ENCODE data around the gene PDE4D. TPM values are rescaled to one million over a fixed set of nuclear protein-coding genes. Genes with fewer than 3 reads are reported as not detected.

The PDE4D gene
- total and polyA plus RNA-seq, 2 experiments from 2014 or later, result 4.3 to 9.7 TPM

GRCh38 chr5:59067956-59068656 lies 825.4 kb downstream of the PDE4D start:
- in situ Hi-C loops (cut with MboI), result no loop called here
- no peak overlapping the region for H3K9ac ChIP-seq
- no peaks in the 10 kb centered on the region for H3K36me3 ChIP-seq (ENCODE audit: low read depth)
- no peaks in the 10 kb centered on the region for H3K27me3 ChIP-seq (replicated peaks; ENCODE audit: insufficient read depth)
- peak overlapping the region; percentile 2; the same call in 1 of the 2 replicates for H3K27ac ChIP-seq
- no peaks in the 10 kb centered on the region for H3K9me3 ChIP-seq (ENCODE audit: low read depth)
- TF ChIP-seq EZH2 (IDR thresholded peaks at IDR 0.05; ENCODE audit: insufficient read depth, poor library complexity, severe bottlenecking) (no peak), EZH2phosphoT487 (IDR thresholded peaks at IDR 0.05; ENCODE audit: insufficient read depth, low read depth) (no peak)
- H3K4me2 ChIP-seq (ENCODE audit: unreplicated experiment), result no peak overlapping the region
- no peak overlapping the region for H2AFZ ChIP-seq
- H3K4me1 ChIP-seq (ENCODE audit: insufficient read depth), result peaks cover 59% of the 10 kb centered on the region
- peaks cover 3% of the 10 kb centered on the region; the same call in 1 of the 2 replicates for H3K9me2 ChIP-seq (ENCODE audit: insufficient read depth)
- peaks cover 50% of the 10 kb centered on the region for H3F3A ChIP-seq (ENCODE audit: insufficient read depth)
- WGBS, 2 experiments (ENCODE audit: low coverage in 1 of 2, low lambda C conversion rate in 2 of 2, missing lambda C conversion rate in 2 of 2), result 68 to 74% methylated on average over 4 of the region's 4 CpGs
- H3K4me3 ChIP-seq, result no peak overlapping the region
- no peaks in the 10 kb centered on the region for H4K20me1 ChIP-seq (ENCODE audit: insufficient read depth)
- H3K79me2 ChIP-seq (ENCODE audit: insufficient read depth), result no peaks in the 10 kb centered on the region
- peak; percentile 38 for DNase-seq

- H3K9me3 ChIP-seq (ENCODE audit: low read depth), result no peaks in the 10 kb centered on the region
- H3K4me1 ChIP-seq (ENCODE audit: insufficient read depth), result peaks cover 63% of the 10 kb centered on the region
- TF ChIP-seq EZH2 (IDR thresholded peaks at IDR 0.05; ENCODE audit: insufficient read depth, poor library complexity, severe bottlenecking), result no peak
- peak overlapping the region; percentile 68 for H3K9ac ChIP-seq
- no peaks in the 10 kb centered on the region for H3K27me3 ChIP-seq (replicated peaks; ENCODE audit: insufficient read depth)
- H3K4me3 ChIP-seq, result peak overlapping the region; percentile 24; the same call in 1 of the 2 replicates
- H3K9me2 ChIP-seq (ENCODE audit: insufficient read depth), result no peaks in the 10 kb centered on the region
- no peak overlapping the region for H2AFZ ChIP-seq
- H3K79me2 ChIP-seq (ENCODE audit: insufficient read depth), result no peaks in the 10 kb centered on the region
- peak overlapping the region; percentile 93 for H3K27ac ChIP-seq
- 45% methylated on average over 5 of the region's 5 CpGs for WGBS, 2 experiments (ENCODE audit: low coverage in 1 of 2, low lambda C conversion rate in 2 of 2, missing lambda C conversion rate in 2 of 2)
- H3K4me2 ChIP-seq (ENCODE audit: unreplicated experiment), result peak overlapping the region; percentile 60
- H3K36me3 ChIP-seq (ENCODE audit: low read depth), result no peaks in the 10 kb centered on the region
- no peaks in the 10 kb centered on the region for H4K20me1 ChIP-seq (ENCODE audit: insufficient read depth)
- H3F3A ChIP-seq (ENCODE audit: insufficient read depth), result peaks cover 50% of the 10 kb centered on the region
- peak; percentile 97 for DNase-seq
- in situ Hi-C loops (cut with MboI), result no loop called here
These were observed 827.0 kb downstream of the PDE4D start for GRCh38 chr5:59066367-59067163.

- WGBS, 2 experiments (ENCODE audit: low coverage in 1 of 2, low lambda C conversion rate in 2 of 2, missing lambda C conversion rate in 2 of 2), result 0% methylated on average over 1 of the region's 1 CpG
- Histone ChIP-seq H2AFZ (no peak overlapping the region), H3K4me1 (ENCODE audit: insufficient read depth) (peaks cover 63% of the 10 kb centered on the region), H3F3A (ENCODE audit: insufficient read depth) (peaks cover 50% of the 10 kb centered on the region), H3K27ac (peak overlapping the region; percentile 93), H3K9me3 (ENCODE audit: low read depth) (no peaks in the 10 kb centered on the region), H3K9ac (peak overlapping the region; percentile 68), H3K4me3 (peak overlapping the region; percentile 24), H3K36me3 (ENCODE audit: low read depth) (no peaks in the 10 kb centered on the region), H3K9me2 (ENCODE audit: insufficient read depth) (no peaks in the 10 kb centered on the region), H3K79me2 (ENCODE audit: insufficient read depth) (no peaks in the 10 kb centered on the region), H3K4me2 (ENCODE audit: unreplicated experiment) (peak overlapping the region; percentile 60), H4K20me1 (ENCODE audit: insufficient read depth) (no peaks in the 10 kb centered on the region), H3K27me3 (replicated peaks; ENCODE audit: insufficient read depth) (no peaks in the 10 kb centered on the region)
- in situ Hi-C loops (cut with MboI), result no loop called here
- TF ChIP-seq EZH2phosphoT487 (IDR thresholded peaks at IDR 0.05; ENCODE audit: insufficient read depth, low read depth), result 0 out of 2 replicates have a peak, but pooled peaks have one; percentile 23
- TF ChIP-seq EZH2 (IDR thresholded peaks at IDR 0.05; ENCODE audit: insufficient read depth, poor library complexity, severe bottlenecking), result no peak
- DNase-seq, result peak; percentile 81
These were observed 828.0 kb downstream of the PDE4D start for GRCh38 chr5:59065554-59065953.

- DNase-seq, result no peak
- peaks cover 50% of the 10 kb centered on the region for H3F3A ChIP-seq (ENCODE audit: insufficient read depth)
- H3K79me2 ChIP-seq (ENCODE audit: insufficient read depth), result no peaks in the 10 kb centered on the region
- no peak overlapping the region for H3K4me2 ChIP-seq (ENCODE audit: unreplicated experiment)
- H2AFZ ChIP-seq, result no peak overlapping the region
- H3K4me3 ChIP-seq, result no peak overlapping the region
- TF ChIP-seq EZH2phosphoT487 (IDR thresholded peaks at IDR 0.05; ENCODE audit: insufficient read depth, low read depth) (no peak), EZH2 (IDR thresholded peaks at IDR 0.05; ENCODE audit: insufficient read depth, poor library complexity, severe bottlenecking) (no peak)
- H3K27me3 ChIP-seq (replicated peaks; ENCODE audit: insufficient read depth), result no peaks in the 10 kb centered on the region
- 70 to 80% methylated on average over 2 of the region's 2 CpGs for WGBS, 2 experiments (ENCODE audit: low coverage in 1 of 2, low lambda C conversion rate in 2 of 2, missing lambda C conversion rate in 2 of 2)
- H3K4me1 ChIP-seq (ENCODE audit: insufficient read depth), result peaks cover 56% of the 10 kb centered on the region
- no peak overlapping the region for H3K9ac ChIP-seq
- H3K36me3 ChIP-seq (ENCODE audit: low read depth), result no peaks in the 10 kb centered on the region
- no peak overlapping the region for H3K27ac ChIP-seq
- H3K9me3 ChIP-seq (ENCODE audit: low read depth), result no peaks in the 10 kb centered on the region
- H4K20me1 ChIP-seq (ENCODE audit: insufficient read depth), result no peaks in the 10 kb centered on the region
- no peaks in the 10 kb centered on the region for H3K9me2 ChIP-seq (ENCODE audit: insufficient read depth)
- in situ Hi-C loops (cut with MboI), result no loop called here
These were observed 829.2 kb downstream of the PDE4D start for GRCh38 chr5:59064293-59064692.

Measured in GM23248 (cell line).